Effector memory CD4-positive, alpha-beta T cell (primary cell): ENCODE data around the gene CACNA1C.
A peak's percentile ranks its signal among the peaks of the same experiment; 100 is the strongest.

Experiments used
- DNase-seq, 3 donors: peaks; one replicate each; pipeline ENCODE4 v3.0.0-alpha.2; 2020
- H3K27ac ChIP-seq: 2 replicates; pipeline ENCODE4 v1.7.0; 2013; ENCODE audit warnings: mild to moderate bottlenecking, low read length, moderate library complexity; ENCODE audit not compliant: insufficient read depth, poor library complexity, severe bottlenecking
- H3K27me3 ChIP-seq: replicated peaks from 2 replicates; pipeline ENCODE4 v1.7.0; 2013; ENCODE audit warnings: mild to moderate bottlenecking, low read length; ENCODE audit not compliant: insufficient read depth, control insufficient read depth, poor library complexity, severe bottlenecking
- H3K36me3 ChIP-seq: 2 replicates; pipeline ENCODE4 v1.7.0; 2013; ENCODE audit warnings: mild to moderate bottlenecking, low read length, moderate library complexity; ENCODE audit not compliant: control insufficient read depth, insufficient read depth
- H3K4me1 ChIP-seq: 2 replicates; pipeline ENCODE4 v1.7.0; 2013; ENCODE audit warnings: low read length, mild to moderate bottlenecking; ENCODE audit not compliant: control insufficient read depth, insufficient read depth, poor library complexity, severe bottlenecking
- H3K4me3 ChIP-seq: 2 replicates; pipeline ENCODE4 v1.7.0; 2013; ENCODE audit warnings: low read length, low read depth, mild to moderate bottlenecking; ENCODE audit not compliant: insufficient read depth, poor library complexity, severe bottlenecking
- H3K9me3 ChIP-seq: 2 replicates; pipeline ENCODE4 v1.7.0; 2013; ENCODE audit warnings: mild to moderate bottlenecking, low read length, moderate library complexity; ENCODE audit not compliant: control insufficient read depth

The CACNA1C gene

DNA sequence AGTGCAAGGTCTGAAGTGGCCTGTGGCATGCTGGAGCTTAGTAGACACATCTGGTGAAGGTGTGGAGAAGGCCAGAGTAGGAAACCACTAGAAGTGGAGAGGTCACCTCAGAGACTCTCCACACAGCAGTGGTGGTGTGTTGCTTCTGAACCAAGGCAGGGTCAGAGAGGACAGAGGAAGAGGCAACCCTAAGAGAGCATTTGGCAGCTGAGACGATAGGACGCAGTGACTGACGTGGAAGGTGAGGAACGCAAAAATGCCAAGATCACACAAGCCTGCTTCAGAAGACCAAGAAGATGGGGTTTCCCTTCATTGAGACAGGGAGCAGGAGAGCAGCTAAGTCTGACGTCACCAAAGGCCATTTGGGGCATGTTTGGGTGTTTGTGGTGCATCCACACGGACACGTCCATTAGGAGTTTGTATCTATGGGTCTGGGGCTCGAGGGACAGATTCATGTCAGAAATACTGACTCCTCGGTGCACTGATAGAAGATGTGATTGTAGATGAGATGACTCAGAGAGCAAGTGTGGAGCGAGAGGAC lies 338.1 kb downstream of the CACNA1C start:
- H3K36me3 ChIP-seq, result no peaks in the 10 kb centered on the region
- no peaks in the 10 kb centered on the region for H3K27me3 ChIP-seq
- H3K4me1 ChIP-seq, result no peaks in the 10 kb centered on the region
- H3K27ac ChIP-seq, result no peak overlapping the region
- no peak overlapping the region for H3K4me3 ChIP-seq
- no peaks in the 10 kb centered on the region for H3K9me3 ChIP-seq
- DNase-seq, result no peak

- H3K27me3 ChIP-seq, result no peaks in the 10 kb centered on the region
Measured at GRCh38 chr12:2391740-2392331, 339.0 kb downstream of the CACNA1C start.

DNA sequence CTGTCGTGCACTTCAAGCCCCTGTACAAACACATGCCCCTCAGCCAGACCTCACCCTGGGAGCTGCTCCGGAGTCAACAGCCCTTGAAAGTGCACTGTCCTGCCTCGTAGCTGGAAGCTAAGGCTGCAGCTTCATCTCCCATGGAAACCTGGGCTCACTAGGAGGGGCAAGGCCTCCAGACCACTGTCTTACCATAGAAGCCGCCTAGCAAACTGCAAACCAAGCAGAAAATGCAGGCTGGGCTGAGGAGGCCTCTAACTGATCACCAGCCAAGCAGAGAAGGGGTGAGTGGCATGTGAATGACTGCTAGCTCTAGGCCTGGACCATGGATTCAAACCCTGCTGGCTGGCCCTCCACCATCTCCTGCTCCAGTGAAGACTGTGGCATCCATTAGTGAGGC lies 340.2 kb downstream of the CACNA1C start:
- Histone ChIP-seq H3K27ac (no peak overlapping the region), H3K4me1 (no peaks in the 10 kb centered on the region), H3K36me3 (no peaks in the 10 kb centered on the region), H3K27me3 (no peaks in the 10 kb centered on the region), H3K4me3 (no peak overlapping the region), H3K9me3 (no peaks in the 10 kb centered on the region)
- DNase-seq, result no peak

More at GRCh38 chr12:2391740-2392331, 339.0 kb downstream of the CACNA1C start:
- H3K4me3 ChIP-seq, result no peak overlapping the region
- H3K9me3 ChIP-seq, result no peaks in the 10 kb centered on the region
- H3K4me1 ChIP-seq, result no peaks in the 10 kb centered on the region
- DNase-seq, result no peak
- no peaks in the 10 kb centered on the region for H3K36me3 ChIP-seq
- H3K27ac ChIP-seq, result no peak overlapping the region

GRCh38 chr12:2393996-2394395 lies 341.2 kb downstream of the CACNA1C start:
- no peak for DNase-seq
- no peaks in the 10 kb centered on the region for H3K4me1 ChIP-seq
- H3K9me3 ChIP-seq, result no peaks in the 10 kb centered on the region
- no peak overlapping the region for H3K4me3 ChIP-seq
- no peaks in the 10 kb centered on the region for H3K27me3 ChIP-seq
- no peaks in the 10 kb centered on the region for H3K36me3 ChIP-seq
- H3K27ac ChIP-seq, result no peak overlapping the region

GRCh38 chr12:2395354-2395977 lies 342.7 kb downstream of the CACNA1C start:
- no peaks in the 10 kb centered on the region for H3K36me3 ChIP-seq
- H3K4me1 ChIP-seq, result no peaks in the 10 kb centered on the region
- no peaks in the 10 kb centered on the region for H3K27me3 ChIP-seq
- H3K27ac ChIP-seq, result no peak overlapping the region
- peak in 1 of 3 donors; percentile 3 for DNase-seq
- no peaks in the 10 kb centered on the region for H3K9me3 ChIP-seq
- no peak overlapping the region for H3K4me3 ChIP-seq

- Histone ChIP-seq H3K27me3 (no peaks in the 10 kb centered on the region), H3K4me3 (no peak overlapping the region), H3K36me3 (no peaks in the 10 kb centered on the region), H3K27ac (no peak overlapping the region), H3K4me1 (no peaks in the 10 kb centered on the region), H3K9me3 (no peaks in the 10 kb centered on the region)
- DNase-seq, result no peak
Measured at GRCh38 chr12:2396448-2396871, 343.7 kb downstream of the CACNA1C start.

DNA sequence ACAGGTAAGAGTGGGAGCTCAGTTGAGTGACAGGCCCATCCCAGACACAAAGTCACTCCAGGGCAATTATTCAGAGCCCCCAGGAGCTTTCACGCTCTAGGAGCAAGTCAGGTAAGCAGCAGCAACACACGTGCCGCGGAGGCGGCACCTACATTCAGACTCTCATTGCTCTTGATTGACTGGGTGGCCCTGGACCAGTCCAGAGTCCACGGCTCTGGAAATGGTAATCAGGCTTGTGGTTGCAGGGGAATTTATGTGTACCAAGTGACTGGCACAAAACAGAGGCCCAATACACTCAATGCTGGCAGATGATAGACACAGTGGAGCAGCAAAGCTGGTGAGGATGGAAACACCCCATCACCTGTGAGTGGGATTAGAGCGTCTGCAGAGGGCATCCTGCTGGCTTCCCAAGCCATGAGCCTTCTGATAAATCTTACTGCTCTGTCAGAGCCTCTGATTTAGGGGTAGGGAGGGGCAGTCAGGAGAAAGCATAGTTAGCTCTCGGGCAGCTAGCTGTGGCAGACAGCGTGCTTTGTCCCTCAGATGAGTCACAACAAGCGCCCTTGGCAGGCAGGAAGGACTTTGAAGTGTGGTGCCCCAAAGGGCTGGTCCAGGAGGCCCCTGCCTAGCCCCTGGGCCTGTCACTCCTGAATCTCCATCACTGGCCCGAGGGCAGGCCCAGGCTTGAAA lies 344.7 kb downstream of the CACNA1C start:
- no peak overlapping the region for H3K4me3 ChIP-seq
- H3K36me3 ChIP-seq, result no peaks in the 10 kb centered on the region
- H3K9me3 ChIP-seq, result no peaks in the 10 kb centered on the region
- no peak for DNase-seq
- H3K27ac ChIP-seq, result no peak overlapping the region
- H3K27me3 ChIP-seq, result no peaks in the 10 kb centered on the region
- no peaks in the 10 kb centered on the region for H3K4me1 ChIP-seq

DNA sequence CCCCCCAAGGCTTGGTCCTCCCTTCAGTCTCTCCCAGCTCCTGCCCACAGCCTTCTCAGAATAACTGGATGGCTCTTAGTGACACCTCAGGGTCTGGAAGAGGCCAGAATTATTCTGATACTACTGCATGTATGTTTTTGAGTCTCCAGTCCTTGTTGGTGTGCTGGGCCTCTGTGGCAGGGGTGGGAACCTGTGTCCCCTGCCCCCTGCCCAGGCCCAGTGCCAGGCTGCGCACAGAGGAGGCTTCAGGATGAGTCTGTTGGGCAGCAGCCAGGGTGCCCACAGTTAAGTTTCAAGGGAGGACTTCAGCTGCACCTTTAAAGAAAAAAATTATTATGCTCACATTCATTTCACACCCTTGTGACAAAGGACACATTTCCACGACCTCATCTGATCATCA lies 348.3 kb downstream of the CACNA1C start:
- no peak overlapping the region for H3K27ac ChIP-seq
- H3K4me3 ChIP-seq, result no peak overlapping the region
- no peaks in the 10 kb centered on the region for H3K9me3 ChIP-seq
- no peaks in the 10 kb centered on the region for H3K27me3 ChIP-seq
- no peaks in the 10 kb centered on the region for H3K36me3 ChIP-seq
- H3K4me1 ChIP-seq, result no peaks in the 10 kb centered on the region
- DNase-seq, result no peak

DNA sequence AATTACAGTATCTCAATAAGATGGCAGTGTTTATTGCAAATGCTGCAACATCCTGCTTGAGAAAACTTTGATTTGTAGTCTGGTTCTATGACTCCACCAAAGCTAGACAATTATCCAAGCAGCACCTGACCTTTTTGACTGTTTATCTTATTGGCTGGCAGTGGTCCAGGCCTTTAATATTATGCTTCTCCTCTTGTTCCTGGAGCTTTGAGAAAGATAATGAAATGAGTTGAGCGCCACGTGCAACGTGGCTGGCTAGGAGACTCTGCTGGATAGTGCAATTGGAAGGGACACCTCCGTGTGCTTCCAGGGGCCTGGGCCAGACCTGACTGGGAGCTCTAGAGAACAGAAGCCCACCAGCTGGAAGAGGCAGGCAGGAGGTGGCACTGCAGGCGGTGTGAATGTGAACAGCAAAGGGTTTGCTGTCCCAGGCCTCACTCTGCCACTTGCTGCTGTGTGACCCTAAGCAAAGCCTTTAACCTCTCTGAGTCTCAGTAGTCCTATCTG lies 349.3 kb downstream of the CACNA1C start:
- no peak overlapping the region for H3K4me3 ChIP-seq
- no peak for DNase-seq
- no peak overlapping the region for H3K27ac ChIP-seq
- H3K27me3 ChIP-seq, result no peaks in the 10 kb centered on the region
- no peaks in the 10 kb centered on the region for H3K36me3 ChIP-seq
- H3K4me1 ChIP-seq, result no peaks in the 10 kb centered on the region
- no peaks in the 10 kb centered on the region for H3K9me3 ChIP-seq
